LNCAP (cell line): Measurements from ENCODE around the gene C1orf94.

ENCODE experiments used
- TF ChIP-seq, protein P1 (sequence below): fragments of 450-650 bp; IDR thresholded peaks from 2 replicates; pipeline ENCODE4 v1.5.1; 2017; ENCODE audit warnings: mild to moderate bottlenecking

C1orf94 gene

DNA sequence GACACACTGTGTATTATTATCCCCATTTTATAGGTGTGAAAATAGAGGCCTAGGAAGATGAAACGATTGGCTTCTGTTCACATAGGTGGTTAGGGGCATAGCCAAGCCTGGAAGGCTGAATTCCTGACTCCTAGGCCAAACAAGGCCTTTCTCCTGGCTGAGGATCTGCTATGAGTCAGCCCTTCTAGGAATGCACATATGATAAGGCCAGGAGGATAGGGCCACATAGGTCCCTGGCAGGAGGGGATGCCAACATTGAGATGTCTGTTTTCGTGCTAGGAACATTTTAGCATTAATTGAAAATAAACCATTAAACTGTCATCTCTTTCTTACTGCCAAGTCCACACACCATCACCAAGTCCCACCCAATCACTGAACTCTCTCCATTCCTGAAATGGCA, 20.8 kb upstream of the C1orf94 start:
- TF ChIP-seq, protein P1, sequence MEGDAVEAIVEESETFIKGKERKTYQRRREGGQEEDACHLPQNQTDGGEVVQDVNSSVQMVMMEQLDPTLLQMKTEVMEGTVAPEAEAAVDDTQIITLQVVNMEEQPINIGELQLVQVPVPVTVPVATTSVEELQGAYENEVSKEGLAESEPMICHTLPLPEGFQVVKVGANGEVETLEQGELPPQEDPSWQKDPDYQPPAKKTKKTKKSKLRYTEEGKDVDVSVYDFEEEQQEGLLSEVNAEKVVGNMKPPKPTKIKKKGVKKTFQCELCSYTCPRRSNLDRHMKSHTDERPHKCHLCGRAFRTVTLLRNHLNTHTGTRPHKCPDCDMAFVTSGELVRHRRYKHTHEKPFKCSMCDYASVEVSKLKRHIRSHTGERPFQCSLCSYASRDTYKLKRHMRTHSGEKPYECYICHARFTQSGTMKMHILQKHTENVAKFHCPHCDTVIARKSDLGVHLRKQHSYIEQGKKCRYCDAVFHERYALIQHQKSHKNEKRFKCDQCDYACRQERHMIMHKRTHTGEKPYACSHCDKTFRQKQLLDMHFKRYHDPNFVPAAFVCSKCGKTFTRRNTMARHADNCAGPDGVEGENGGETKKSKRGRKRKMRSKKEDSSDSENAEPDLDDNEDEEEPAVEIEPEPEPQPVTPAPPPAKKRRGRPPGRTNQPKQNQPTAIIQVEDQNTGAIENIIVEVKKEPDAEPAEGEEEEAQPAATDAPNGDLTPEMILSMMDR: no peak

DNA sequence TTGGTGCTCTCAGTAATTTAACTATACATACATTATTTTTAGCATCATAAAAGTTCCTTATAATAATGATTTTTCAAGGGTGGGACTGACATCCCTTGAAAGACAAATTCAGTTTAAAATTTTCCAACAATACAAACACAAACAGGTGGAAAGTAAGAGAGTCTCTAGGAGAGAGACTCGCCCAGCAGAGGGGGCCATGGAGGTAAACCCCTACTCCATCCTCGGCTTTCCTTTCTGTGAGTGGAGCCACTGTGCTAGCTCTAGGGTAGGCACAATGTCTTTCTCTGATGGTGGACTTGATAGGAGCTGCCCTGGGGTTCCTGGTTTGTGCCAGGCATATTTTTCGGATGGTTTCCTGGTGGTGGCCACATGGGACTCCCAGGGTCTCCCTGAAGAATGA, 20.0 kb upstream of the C1orf94 start:
- TF ChIP-seq, protein P1: no peak

DNA sequence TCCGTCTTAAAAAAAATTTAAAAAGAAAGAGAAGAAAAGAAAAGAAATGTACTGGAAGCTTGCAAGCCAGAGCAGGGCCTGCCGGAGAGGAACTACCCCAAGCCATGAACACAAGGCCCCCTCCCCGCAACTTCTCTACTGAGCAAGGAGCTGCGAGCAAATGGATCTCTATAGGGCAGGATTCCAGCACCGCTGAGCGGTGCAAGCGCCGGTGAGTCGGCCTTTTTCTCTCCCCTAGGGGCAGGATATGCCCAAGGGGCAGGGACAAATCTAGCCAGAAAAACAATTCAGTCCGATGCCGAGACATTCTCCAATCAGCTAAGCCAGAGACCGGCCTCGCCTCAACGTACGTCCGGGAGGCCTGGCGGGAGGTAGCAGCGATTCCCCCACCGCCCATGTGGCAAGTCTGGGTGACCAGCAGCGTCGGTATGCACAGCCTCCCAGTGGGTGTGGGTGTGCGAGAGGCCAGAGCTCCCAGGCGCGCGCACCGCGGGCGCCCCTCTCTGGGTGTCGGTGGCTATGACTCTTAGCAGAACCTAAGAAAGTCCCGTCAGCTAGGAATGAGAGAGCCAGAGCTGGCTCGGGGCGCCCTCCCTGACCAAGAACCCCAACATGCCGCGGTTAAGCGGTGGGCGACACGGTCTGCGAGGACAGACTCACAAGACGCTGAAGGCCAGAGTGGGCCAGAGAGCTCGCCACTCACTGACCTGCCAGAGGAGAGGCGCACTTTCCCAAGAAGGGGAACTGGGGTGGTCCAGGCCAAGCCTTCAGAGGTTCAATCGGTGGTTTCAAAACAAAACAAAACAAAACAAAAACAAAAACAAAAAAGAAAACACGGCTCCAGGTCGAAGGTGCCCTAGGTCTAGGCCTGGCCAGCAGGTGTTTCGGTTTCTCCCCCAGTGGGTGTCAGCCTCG, 13.6 kb upstream of the C1orf94 start:
- TF ChIP-seq, protein P1: peak; percentile 60

DNA sequence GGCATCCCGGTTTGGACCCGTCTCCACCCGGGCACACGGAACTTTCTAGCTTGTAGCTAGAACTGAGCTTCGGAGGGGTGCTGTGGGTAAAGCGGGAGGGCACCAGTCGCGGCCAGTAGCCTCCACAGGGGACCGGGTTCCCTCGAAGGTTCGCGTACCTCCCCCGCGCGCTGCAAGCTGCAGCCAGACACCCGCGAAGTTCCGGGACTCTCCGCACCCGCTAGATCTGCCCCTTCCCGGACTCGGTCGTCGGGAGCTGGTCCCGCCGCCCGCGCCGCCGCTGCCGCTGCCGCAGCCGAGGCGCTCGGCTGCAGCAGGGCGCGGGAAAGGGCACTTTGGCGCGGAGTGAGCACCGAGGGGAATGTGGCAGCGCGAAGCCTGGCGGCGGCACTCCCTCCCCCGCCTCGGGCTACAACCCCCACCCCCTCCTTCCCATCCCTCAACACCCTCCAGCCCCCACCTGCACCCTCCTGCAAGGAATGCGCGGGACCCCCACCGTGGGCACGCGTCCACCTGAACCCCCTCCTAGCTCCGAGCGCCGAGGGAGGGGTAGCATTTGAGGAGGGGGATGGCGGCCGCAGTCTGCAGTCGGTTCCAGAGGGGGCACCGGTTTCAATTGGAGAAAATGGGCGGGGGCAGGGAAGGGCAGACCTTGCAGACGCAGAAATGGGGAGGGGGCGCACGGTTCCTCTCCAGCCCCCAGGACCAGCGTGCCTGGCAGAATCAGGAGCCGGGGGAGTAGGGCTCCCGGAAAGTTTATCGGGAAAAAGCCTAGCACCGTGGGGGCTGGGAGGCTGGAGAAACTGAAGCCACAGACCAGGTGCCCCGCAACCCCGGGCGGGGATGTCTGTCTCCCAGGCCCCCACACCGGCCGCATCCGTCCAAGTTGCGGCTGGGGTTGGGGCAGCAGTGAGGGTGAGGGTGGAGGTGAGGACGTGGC, 12.6 kb upstream of the C1orf94 start:
- TF ChIP-seq, protein P1: no peak

DNA sequence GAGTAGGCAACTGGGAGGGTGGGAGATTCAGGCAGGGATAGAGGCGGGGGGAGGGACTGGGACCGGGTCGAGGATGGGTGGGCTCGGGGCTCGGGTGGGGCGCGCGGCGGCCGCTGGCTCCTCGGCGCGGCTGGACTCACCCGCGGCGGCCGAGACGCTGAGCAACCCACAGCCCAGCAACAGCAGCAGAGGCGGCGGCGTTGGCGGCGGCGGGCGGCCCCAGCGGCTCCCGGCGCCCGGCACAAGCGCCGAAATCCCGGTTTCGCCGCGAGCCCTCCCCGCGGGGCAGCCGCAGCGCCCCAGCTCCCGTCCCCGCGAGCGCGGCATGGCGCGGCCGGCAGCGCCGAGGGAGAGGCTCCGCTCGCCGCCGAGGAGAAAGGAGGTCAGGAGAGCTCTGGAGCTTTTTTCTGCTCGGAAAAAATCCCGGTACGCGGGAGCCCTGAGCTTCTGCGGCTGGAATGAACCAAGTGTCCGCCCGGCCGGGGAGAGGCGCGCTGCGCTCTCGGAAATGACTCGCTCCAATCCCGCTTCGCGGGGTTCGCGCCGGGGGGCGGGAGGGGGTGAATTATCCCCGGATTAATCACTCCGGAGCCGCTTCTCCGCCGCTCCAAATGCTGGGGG, 11.8 kb upstream of the C1orf94 start, which contains the start of gene CSMD2:
CSMD2 (minus strand) TSS at position 460 of the 621 bp plus-strand sequence; CDS start at position 327, 133 bp downstream.
- TF ChIP-seq, protein P1: no peak

DNA sequence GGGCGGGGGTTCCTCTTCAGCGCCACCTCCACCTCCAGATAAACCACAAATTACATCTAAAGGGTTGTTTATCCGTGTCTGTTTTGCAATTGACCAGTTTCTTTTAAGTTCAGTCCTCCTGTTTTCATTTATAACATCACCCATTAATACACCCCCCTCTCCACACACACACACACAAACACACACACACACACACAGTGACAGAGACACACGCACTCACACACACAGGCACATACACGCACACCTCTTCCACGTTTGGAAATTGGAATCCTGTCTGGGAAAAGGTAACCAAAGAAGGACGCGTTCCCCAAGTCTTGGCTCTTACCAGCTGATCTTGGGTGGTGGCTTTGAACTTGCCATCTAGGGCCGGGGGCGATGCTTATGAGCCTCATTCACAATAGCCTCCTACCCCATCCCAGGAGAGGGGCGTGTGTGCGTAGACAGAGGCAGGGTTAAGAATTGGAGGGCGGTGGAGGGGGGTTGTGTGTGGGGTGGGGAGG, 11.2 kb upstream of the C1orf94 start:
- TF ChIP-seq, protein P1: no peak

DNA sequence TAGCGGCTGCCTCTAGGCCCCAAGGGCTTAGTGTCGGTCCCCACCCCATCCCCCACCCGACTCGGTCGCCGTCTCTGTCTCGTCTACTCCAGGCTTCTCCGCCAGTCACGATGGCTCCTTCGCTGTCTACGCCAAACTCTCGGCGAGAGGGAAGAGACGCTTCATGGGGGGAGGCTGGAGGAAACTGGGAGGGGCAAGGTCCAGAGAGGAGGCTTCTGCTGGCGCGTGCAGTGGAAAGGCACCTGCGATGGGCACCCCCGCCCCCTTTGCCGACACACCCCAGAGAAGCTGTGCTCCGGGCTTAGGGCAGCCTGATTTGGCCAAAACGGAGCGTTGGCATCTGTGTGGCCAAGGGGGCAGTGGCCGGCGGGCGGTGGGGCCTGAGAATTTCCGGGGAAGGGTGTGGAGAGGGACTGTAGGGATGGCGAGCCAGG, 10.5 kb upstream of the C1orf94 start:
- TF ChIP-seq, protein P1: no peak
